ENCODE results near the gene WWC1.

The WWC1 gene

GRCh38 chr5:168291342-168291963, at the start of gene WWC1:
Gene WWC1, plus strand, starts transcription at chr5:168291645. Its CDS starts 508 bp downstream, at chr5:168292153.
- peak; percentile 34 to 58 for DNase-seq (ENCODE audit: low read depth in 1 of 2, low spot score in 1 of 2)

- DNase-seq (ENCODE audit: low read depth in 1 of 2, low spot score in 1 of 2): no peak
These were observed 46.4 kb upstream of the WWC1 start for GRCh38 chr5:168244838-168245559.

DNA sequence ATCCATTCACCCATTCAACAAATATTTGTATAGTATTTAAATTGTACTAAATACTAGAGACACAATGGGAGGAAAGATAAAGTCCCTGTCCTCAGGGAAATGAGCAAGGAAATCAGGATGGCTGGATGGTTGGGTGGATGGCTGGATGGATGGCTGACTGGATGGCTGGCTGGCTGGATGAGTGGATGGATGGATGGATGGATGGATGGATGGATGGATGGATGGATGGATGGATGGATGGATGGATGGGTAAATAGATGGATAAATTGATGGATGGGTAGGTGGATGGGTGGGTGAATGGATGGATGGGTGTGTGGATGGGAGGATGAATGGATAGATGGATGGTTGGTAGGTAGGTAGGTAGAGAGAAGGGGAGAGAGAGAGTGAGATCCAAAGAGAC, 41.5 kb upstream of the WWC1 start:
- DNase-seq (ENCODE audit: low read depth in 1 of 2, low spot score in 1 of 2): no peak

GRCh38 chr5:168251259-168251658, 40.2 kb upstream of the WWC1 start:
- no peak for DNase-seq (ENCODE audit: low read depth in 1 of 2, low spot score in 1 of 2)

DNA sequence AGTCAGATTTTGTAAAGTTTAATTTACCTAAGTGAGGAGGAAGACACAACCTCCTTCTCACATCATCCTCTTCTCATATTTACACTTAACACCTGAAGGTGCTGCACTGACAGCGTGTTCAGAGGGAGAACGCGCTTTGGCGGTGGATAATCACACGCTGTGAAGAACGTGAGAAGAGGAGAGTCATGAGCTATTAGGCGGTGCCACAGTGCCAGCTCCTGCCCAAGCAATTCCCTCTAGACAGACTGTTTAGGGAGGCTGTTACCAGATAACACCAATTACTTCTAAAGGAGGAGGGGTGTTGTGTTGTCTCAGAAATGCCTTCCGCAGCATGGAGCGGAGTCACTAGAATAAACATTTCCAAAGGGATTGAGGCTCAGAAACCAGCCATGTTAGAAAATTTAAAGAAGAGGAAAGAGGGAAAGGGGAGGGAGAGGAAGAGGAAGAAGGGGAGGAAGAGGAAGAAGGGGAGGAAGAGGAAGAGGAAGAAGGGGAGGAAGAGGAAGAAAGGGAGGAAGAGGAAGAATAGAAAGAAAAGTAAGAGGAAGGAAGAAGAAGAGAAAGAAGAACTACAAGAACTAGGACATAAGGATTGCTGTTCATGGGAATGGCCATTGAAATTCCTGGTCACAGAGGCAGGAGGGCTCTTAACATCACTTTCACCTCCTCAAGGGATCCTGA, 37.3 kb upstream of the WWC1 start:
- no peak for DNase-seq (ENCODE audit: low read depth in 1 of 2, low spot score in 1 of 2)

DNA sequence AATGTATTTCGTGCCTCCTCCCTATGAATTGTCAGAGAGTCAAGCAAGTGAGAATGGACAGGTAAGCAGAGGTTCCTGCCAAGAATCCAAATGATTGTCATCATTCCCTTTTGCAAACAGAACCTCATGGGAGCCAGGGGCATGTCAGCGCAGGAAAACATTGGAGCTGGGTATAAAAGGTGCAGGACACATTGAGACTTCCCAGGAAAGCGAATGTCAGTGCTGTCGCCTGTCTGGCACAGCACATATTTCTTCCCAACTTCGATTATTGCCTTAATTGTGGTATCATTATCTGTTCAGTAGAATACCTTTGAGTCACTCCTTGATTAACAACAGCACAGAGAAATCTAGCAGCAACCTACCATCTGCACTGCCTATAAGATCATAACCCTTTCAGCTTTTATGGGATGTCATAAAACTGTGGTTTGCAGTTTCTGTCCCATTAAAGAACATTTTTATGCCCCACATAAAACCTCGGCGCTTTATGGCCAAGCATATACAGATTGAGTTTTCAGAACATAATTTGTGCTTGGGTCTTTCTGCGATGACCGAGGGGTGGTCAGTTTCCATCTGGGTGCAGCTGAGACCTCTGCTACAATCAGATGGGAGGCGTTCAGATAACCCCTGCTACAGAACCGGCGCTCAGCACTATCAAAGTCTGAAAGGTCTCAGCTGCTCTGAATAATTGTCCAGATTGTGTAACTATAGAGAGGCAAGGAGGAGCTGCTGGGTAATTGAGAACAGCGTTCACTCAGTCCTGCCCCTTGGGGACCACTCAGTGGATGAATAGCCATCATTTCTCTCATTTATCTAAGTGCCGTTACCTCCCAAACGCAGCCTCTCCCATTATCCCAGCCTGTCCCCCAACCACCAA, 30.9 kb upstream of the WWC1 start:
- DNase-seq (ENCODE audit: low read depth in 1 of 2, low spot score in 1 of 2): no peak

GRCh38 chr5:168261227-168261571, 30.2 kb upstream of the WWC1 start:
- no peak for DNase-seq (ENCODE audit: low read depth in 1 of 2, low spot score in 1 of 2)

DNA sequence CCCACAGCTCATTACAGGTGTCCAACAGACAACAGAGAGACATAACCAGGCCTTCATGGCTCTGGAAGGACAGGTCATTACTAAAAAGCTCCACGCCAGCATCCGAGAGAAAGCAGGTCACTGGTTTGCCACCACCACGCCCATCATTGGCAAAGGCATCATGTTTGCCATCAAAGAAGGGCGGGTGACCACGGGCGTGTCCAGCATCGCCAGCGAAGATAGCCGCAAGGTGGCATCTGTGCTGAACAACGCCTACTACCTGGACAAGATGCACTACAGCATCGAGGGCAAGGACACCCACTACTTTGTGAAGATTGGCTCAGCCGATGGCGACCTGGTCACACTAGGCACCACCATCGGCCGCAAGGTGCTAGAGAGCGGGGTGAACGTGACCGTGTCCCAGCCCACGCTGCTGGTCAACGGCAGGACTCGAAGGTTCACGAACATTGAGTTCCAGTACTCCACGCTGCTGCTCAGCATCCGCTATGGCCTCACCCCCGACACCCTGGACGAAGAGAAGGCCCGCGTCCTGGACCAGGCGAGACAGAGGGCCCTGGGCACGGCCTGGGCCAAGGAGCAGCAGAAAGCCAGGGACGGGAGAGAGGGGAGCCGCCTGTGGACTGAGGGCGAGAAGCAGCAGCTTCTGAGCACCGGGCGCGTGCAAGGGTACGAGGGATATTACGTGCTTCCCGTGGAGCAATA, 29.3 kb upstream of the WWC1 start:
- DNase-seq (ENCODE audit: low read depth in 1 of 2, low spot score in 1 of 2): no peak

DNA sequence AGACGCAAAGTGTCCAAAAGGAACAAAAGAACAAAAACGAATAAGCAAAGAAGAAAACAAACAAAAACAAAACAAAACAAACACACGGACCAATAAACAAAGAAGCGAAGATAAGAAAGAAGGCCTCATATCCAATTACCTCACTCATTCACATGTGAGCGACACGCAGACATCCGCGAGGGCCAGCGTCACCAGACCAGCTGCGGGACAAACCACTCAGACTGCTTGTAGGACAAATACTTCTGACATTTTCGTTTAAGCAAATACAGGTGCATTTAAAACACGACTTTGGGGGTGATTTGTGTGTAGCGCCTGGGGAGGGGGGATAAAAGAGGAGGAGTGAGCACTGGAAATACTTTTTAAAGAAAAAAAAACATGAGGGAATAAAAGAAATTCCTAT, 28.3 kb upstream of the WWC1 start:
- no peak for DNase-seq (ENCODE audit: low read depth in 1 of 2, low spot score in 1 of 2)

- DNase-seq (ENCODE audit: low read depth in 1 of 2, low spot score in 1 of 2): no peak
These were observed 25.4 kb upstream of the WWC1 start for GRCh38 chr5:168266016-168266415.

- DNase-seq (ENCODE audit: low read depth in 1 of 2, low spot score in 1 of 2): peak; percentile 41 to 58
These were observed 22.2 kb upstream of the WWC1 start for GRCh38 chr5:168268949-168269936.

DNA sequence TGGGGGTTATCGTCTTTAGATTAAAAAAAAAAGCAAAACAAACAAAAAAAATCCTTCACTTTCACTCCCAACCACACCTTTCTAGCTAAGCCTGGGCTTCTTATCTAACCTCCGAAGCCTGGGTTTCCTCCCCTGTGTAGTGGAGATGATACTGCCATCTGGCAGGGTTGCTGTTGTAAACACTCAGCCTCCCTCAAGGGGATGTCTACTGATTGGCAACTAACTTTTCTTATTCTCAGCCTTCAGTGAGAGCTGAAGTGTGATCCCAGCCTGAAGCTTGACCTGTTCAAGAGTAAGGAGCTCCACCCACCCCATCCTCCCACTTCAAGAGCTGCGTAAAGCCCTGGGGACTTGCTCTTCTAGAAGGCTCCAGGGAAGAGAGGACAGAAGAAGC, 21.5 kb upstream of the WWC1 start:
- no peak for DNase-seq (ENCODE audit: low read depth in 1 of 2, low spot score in 1 of 2)

- no peak for DNase-seq (ENCODE audit: low read depth in 1 of 2, low spot score in 1 of 2)
These were observed 21.0 kb upstream of the WWC1 start for GRCh38 chr5:168270476-168270875.

- peak in 1 of 2 donors; percentile 9 for DNase-seq (ENCODE audit: low read depth in 1 of 2, low spot score in 1 of 2)
These were observed 18.1 kb upstream of the WWC1 start for GRCh38 chr5:168273056-168273980.

DNA sequence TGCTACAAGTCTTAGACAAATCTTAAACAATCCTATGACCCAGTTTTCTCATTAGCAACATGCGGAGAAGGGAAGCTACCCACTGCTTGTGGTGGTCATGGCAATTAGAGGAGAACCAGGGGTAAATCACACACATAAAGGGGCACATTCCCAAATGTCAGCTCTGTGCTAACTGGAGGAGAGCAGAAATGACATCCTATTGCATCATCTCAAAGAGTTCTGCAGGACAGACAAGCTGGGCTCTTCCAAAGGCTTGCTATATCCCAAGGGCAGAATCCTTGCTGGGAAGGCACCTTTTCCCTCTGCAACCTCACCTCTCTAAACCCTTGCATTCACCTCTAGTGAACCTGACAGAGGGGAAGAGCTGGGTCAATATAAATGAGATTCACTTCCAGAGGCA, 17.0 kb upstream of the WWC1 start:
- DNase-seq (ENCODE audit: low read depth in 1 of 2, low spot score in 1 of 2): no peak

GRCh38 chr5:168275940-168276339, 15.5 kb upstream of the WWC1 start:
- no peak for DNase-seq (ENCODE audit: low read depth in 1 of 2, low spot score in 1 of 2)

- DNase-seq (ENCODE audit: low read depth in 1 of 2, low spot score in 1 of 2): no peak
These were observed 9.3 kb upstream of the WWC1 start for GRCh38 chr5:168282120-168282519.

- DNase-seq (ENCODE audit: low read depth in 1 of 2, low spot score in 1 of 2): no peak
These were observed 6.6 kb upstream of the WWC1 start for GRCh38 chr5:168284809-168285208.

- no peak for DNase-seq (ENCODE audit: low read depth in 1 of 2, low spot score in 1 of 2)
These were observed 5.7 kb upstream of the WWC1 start for GRCh38 chr5:168285696-168286095.

Measured in activated T-helper 1 cell treated with anti-CD3 and anti-CD28 coated beads, Interleukin-2, amount 50 U/mL, for 16 hours (primary cell).